Germinal center (tissue), 1 donor: ENCODE data around the gene KRT34.

Experiments
- DNase-seq: peaks from one replicate; pipeline ENCODE4 v3.0.0; 2012; ENCODE audit warnings: mixed read lengths, low spot score

Gene KRT34

DNA sequence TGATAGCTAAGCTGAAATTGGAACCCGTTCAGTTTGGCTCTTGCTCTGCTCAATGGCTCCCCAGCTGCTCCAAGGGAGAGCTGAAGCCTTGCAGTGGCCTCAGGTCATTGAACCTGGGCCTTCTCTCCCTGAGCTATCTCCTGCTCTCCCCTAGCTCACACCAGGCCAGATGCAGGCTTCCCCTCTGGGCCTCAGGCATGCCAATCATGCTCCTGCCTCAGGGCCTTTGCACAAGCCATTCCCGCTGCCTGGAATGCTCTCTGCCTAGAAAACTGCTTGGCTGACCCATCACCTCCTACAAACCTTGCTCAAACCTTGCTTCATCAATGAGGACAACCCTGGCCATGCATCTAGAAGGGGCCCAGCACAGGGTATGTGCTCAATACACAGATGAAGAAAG lies 49.9 kb downstream of the KRT34 start:
- no peak for DNase-seq

DNA sequence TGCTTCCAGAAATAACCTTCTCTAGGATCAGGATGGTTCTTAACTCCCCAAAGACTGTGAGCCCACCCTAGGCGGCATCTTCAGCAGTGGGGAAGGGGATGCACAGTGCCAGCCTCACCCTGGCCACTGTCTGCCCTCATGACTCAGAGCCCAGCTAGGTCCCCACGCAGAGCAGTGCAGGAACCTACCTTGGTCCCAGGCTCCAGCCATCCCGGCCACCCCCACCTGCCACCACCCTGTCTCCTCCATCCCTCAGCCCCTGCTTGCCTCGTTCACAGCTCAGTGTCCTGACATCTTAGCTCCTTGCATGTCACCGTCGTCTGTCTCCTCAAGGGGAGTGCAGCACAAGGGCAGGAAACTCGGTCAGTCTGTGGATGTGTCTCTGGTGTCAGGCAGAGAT lies 50.5 kb downstream of the KRT34 start:
- no peak for DNase-seq

DNA sequence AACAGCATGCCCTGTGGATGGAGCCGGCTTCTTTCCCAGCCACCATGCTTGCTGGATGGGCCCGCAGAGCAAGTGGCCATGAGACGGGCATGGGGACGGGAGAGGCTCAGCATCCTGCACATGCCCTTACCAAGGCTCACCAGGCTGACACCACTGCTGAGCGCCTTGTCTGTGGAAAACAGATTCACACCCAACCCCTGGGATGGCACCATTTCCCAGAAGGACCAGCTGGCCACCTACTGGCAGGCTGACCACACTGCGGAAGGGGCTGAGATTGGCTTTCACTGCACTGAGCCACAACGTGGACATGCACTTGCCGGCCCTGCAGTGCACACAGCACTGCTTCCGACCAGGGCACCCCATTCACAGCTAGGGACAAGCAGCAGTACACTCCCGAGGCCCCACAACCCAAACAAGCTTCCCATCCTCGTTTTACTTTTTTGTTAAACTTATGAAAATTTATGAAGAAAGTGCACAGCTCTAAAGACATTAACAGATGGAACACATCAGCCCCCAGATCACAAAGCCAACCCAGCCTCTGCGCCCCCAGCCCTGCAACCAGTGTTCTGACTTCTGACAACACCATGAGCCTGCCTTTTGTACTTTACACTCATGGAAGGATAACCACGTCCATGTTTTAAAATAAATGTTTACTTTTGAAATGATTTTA lies 52.7 kb downstream of the KRT34 start:
- DNase-seq: peak; percentile 20

DNA sequence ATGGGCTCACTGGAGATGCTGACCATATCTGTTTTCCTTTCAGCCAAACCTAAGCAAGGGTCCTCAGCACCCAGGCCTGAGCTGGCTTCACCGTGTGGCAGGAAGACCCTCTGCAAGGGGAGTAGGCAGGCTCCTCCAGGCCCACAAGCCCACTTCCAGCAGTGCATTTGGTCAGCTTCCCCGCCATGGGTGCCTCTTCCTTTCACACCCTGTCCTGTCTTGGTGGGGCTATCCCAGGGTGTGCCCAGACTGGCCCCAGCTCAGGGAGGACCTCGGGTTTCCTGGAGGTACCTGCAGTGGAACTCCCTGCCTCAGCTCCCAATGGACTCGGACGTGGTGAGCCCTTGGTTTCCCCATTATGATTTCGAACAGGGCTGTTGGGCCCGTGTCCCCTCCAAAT lies 53.9 kb downstream of the KRT34 start:
- no peak for DNase-seq
